HG02571 (cell line): ENCODE data around the gene TMEM43.
"Not testable (repeated sequence)": the region's sequence is repeated elsewhere in the genome, so short reads cannot be mapped to it uniquely, and the experiment has no call there.

Experiments used
- ATAC-seq: cut with Tn5 transposase; IDR thresholded peaks from one replicate; pipeline ENCODE4 v1.9.1; 2021; ENCODE audit warnings: mild to moderate bottlenecking, moderate library complexity; ENCODE audit not compliant: unreplicated experiment

TMEM43 gene

DNA sequence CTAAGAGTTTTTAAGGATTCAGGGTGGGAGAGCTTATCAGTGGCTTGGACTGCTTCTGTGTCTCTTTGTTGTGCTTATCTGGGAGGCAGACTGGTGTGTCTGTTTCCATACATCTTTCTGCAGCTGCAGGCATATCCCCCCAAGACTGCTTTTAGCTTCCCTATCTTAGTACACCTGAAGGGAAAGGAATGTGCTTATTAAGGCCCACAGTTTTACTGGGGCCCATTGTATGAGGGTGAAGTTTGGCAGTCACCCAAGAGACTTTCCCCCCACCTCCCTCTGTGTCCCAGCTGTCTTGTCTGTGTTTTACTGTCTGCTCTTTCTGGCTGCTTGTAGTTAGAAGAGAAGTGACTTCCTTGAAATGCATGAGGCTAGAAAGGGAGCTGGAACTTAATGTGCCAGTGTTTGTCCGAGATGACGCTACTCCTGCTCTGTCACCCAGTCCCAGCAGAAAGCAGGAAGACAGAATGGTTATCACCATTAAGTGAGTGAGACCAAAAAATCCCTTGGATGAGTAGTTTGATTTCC is 3.9 kb upstream of the TMEM43 start:
- not testable (repeated sequence) for ATAC-seq

DNA sequence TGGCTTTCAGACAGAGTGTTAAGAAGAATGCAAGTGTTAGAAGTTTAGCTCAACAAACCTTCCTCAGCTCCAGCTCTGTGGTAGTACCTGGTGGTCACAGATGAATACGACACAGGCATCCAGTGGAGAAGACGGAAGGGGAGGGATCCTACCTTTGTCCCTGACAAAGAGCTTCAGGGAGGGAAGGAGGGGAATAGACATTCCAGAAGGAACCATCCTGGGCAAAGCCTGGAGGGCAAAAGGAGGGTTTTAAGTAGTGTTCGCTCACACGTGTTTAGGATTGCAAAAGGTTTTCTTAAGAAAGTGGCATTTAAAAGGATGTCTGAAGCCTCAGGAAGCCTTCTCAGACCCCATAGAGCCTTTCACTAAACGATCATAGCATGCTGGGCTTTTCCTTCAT is 3.0 kb upstream of the TMEM43 start:
- no peak for ATAC-seq

DNA sequence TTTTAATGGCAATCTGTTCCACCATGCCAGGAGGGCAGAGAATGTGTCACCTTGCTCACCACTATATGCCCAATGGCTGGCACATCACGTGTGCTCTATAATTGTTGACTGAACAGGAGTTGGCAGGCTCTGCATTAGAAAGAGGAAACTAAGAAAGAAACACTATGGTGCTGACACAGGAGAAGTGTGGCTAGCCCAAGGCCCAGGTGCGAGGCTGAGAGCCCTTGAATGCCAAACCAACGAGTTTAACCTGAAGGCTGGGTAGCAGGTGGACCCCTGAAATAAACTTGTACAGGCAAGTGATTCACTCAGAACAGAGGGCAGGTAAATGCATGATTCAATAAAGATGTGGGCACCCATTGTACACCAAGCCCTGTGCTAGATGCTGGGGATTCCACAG is 2.6 kb upstream of the TMEM43 start:
- no peak for ATAC-seq

DNA sequence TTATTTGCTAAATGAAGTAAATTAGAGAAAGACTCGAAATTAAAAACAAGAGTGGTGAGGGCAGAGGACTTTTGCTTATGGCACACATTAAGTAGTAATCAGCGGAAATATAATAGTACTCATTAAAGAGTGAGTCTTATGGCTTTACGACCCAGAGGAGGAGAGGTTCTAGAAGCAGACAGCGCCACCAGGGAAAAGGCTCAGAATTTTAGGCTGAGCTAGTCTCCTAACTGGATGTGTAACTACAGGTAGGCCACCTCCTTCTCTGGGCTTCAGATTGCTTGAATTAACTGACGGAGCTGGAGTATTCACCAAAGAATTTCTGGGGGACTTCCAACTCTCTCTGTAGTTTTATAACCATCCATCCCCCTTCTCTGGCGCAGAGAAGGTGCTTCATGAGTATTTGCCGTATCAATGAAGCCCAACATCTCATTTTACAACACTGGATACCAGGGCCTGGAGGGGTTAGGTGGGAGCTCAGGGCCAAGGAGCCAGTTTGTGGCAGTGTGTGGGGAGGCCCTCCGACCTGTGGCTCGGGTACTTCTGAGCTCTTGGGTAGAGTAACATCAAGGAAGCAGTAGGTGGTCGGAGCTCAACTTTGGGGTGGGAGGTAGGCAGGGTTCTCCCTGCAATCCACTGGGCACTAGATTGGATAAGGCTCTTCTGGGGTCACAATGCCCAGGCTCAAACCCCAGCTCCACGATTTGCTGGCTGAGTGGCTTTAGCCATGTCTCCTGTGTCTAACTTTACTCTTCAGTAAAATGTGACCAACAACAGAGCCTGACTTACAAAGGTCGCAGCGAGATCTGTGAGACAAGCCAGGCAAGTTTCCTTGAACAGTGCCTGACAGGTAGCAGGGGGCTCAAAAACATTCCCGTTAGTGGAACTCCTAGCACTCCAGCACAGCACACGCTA is 1.3 kb upstream of the TMEM43 start:
- ATAC-seq = no peak

GRCh38 chr3:14124223-14124614 is 633 bp upstream of the TMEM43 start:
- peak; percentile 46 for ATAC-seq

- ATAC-seq = peak; percentile 27
Observed at GRCh38 chr3:14125193-14126016, 553 bp downstream of the TMEM43 start.

- ATAC-seq = no peak
Observed at GRCh38 chr3:14126017-14126886, 1.4 kb downstream of the TMEM43 start.

GRCh38 chr3:14126887-14127505 is 2.1 kb downstream of the TMEM43 start:
- ATAC-seq = no peak

- no peak for ATAC-seq
Observed at GRCh38 chr3:14127516-14128161, 2.8 kb downstream of the TMEM43 start.

DNA sequence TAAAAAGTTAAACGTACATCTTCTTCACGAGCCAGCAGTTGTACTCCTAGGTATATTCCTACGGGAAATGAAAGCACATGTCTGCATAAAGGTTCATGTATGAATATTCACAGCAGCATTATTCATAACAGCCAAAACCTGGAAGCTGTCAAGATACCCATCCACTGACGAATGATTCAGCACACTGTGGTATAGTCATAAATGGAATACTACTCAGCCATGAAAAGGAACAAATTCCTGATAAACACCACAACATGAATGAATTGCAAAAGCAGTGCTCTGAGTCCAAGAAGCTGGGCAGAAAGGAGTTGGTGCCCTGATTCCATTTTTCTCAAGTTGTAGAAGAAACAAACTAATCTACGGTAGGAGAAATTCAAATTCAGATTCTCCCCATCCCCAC is 3.9 kb downstream of the TMEM43 start:
- ATAC-seq = no peak

DNA sequence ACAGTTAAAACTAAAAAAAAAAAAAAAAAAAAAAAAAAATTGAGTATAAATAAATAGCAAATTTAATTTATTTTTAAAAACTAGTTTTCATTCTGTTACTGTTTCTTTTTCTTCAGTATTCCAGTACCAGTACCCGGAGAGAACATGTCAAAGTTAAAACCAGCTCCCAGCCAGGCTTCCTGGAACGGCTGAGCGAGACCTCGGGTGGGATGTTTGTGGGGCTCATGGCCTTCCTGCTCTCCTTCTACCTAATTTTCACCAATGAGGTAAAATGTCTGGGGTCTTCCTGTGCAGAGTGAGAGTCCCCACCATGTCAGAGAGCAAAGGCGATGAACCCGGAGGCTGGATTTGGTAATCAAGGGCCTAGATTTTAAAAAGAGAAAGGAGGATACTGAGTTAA is 4.4 kb downstream of the TMEM43 start:
- no peak for ATAC-seq

DNA sequence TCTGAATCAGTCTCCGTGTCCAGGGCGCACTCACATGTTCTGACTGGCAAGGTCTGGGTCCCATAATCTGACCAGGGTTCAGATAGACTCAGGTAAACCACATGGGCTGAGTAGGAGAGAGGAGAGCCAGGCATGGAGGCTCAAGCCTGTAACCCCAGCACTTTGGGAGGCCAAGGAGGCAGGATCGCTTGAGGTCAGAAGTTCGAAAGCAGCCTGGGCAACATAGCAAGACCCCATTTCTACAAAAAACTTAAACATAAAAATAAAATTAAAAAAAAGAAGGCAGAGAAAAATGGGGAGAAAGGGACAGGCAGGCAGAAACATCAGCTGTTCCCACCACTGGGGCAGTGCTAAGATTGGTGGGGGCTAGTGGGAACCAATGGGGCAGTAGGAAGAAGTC is 5.4 kb downstream of the TMEM43 start:
- ATAC-seq = no peak

GRCh38 chr3:14130707-14131106 is 5.9 kb downstream of the TMEM43 start:
- ATAC-seq = no peak

DNA sequence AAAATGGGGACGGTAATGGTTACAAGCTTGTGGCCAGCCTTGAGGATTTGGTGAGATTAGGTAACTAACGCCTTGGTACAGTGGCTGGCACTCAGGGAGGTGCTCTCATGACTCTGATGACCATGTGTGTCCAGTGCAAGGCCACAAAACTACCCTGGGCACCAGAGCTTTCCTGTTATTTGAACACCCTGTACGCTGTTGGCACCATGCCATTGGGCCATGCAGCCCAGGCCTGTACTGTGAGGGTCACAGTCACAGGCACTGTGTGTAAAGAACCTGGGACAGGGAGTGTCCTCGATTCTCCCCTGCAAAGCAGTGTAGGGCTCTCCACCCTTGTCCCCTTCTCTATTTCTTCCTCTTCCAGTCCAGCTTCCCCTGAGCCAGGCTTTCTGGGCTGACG is 6.3 kb downstream of the TMEM43 start:
- no peak for ATAC-seq

DNA sequence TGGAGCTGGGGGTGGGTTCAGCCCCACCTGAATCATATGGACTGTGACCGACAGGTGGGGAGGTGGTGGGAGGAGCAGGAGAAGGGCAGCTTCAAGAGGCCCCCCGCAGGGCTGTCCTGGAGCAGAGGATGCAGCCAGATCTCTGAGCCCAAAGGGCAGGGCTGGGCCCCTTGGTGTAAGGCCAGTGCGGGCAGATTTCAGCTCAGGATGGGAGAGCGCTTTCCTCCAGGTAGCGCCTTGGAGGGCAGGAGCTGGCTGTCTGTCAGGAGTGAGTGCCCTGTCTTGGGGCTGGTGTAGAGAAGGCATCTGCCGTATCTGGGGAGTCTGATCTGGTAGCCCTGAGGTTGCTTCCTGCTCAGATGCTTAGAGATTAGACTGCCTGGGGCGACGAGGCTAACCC is 7.3 kb downstream of the TMEM43 start:
- ATAC-seq = no peak

GRCh38 chr3:14132689-14133088 is 7.8 kb downstream of the TMEM43 start:
- no peak for ATAC-seq

- ATAC-seq = no peak
Observed at GRCh38 chr3:14133188-14133800, 8.4 kb downstream of the TMEM43 start.

DNA sequence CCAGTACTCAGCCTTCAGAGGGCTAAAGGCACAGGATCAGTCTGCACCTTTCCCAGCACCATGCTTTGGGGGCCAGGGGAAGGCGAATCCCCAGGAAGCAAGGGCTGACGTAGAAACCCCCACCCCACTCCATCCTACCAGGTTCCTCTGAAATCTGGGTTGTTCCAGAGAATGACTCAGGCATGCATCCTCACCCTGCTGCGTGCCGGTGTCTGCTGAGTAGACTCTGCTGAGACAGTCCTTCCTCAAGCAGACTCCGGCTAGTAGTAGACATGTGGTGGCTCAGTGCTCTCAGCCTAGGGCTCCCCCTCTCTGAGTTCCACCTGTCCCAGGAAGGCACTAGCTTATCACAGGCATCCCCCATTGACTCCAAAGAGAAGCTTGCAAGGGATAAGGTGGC is 9.0 kb downstream of the TMEM43 start:
- no peak for ATAC-seq

- no peak for ATAC-seq
Observed at GRCh38 chr3:14134291-14134690, 9.4 kb downstream of the TMEM43 start.
